Esophagus muscularis mucosa (tissue), 4 donors: Measurements from ENCODE around the gene PLEKHH3.

Source experiments
- CTCF ChIP-seq, 3 experiments: fragments of 200-600 bp in 2 of 3; fragments of 450-650 bp in 1 of 3; sonication (generic) in 2 of 3; IDR thresholded peaks; one replicate each; pipeline ENCODE4 v1.5.1; 2017 to 2019; ENCODE audit warnings: antibody characterized with exemption in 3 of 3, mild to moderate bottlenecking in 2 of 3, moderate library complexity in 1 of 3
- EP300 ChIP-seq: sonication (generic); formaldehyde crosslinking; IDR thresholded peaks from one replicate; pipeline ENCODE4 v1.6.1; 2017; ENCODE audit warnings: antibody characterized with exemption
- POLR2A ChIP-seq: fragments of 450-650 bp; IDR thresholded peaks from one replicate; pipeline ENCODE4 v1.6.1; 2017; ENCODE audit warnings: antibody characterized with exemption, moderate library complexity, mild to moderate bottlenecking, low read depth
- POLR2AphosphoS5 ChIP-seq, 2 donors: sonication (generic); formaldehyde crosslinking; IDR thresholded peaks; one replicate each; pipeline ENCODE4 v1.6.1; 2017; ENCODE audit warnings: antibody characterized with exemption in 2 of 2

- TF ChIP-seq POLR2AphosphoS5 (IDR thresholded peaks at IDR 0.05) (no peak), CTCF (IDR thresholded peaks at IDR 0.05) (no peak), POLR2A (no peak), EP300 (no peak)
Observed at GRCh38 chr17:42685831-42686230, 9.0 kb upstream of the PLEKHH3 start.
